Measurements from ENCODE around the gene RAP1A. TPM values are rescaled to one million over a fixed set of nuclear protein-coding genes. Genes with fewer than 3 reads are reported as not detected.
"Not testable (repeated sequence)": the region's sequence is repeated elsewhere in the genome, so short reads cannot be mapped to it uniquely, and the experiment has no call there.

The RAP1A gene
- polyA plus RNA-seq, 4 donors = 73.9 to 92.6 (median 86.1) TPM

- no peak for DNase-seq (ENCODE audit: low read depth in 4 of 4, low spot score in 3 of 4)
Observed at GRCh38 chr1:111625276-111625675, 5.7 kb downstream of the RAP1A start.

GRCh38 chr1:111628153-111628552 lies 8.6 kb downstream of the RAP1A start:
- DNase-seq (ENCODE audit: low read depth in 4 of 4, low spot score in 3 of 4) = no peak

GRCh38 chr1:111629190-111629954 lies 9.8 kb downstream of the RAP1A start:
- DNase-seq (ENCODE audit: low read depth in 4 of 4, low spot score in 3 of 4) = no peak

- DNase-seq (ENCODE audit: low read depth in 4 of 4, low spot score in 3 of 4) = no peak
Observed at GRCh38 chr1:111630567-111630966, 11.0 kb downstream of the RAP1A start.

- DNase-seq (ENCODE audit: low read depth in 4 of 4, low spot score in 3 of 4) = no peak
Observed at GRCh38 chr1:111631502-111631901, 11.9 kb downstream of the RAP1A start.

- not testable (repeated sequence) for DNase-seq (ENCODE audit: low read depth in 4 of 4, low spot score in 3 of 4)
Observed at GRCh38 chr1:111632771-111633170, 13.2 kb downstream of the RAP1A start.

GRCh38 chr1:111633736-111634247 lies 14.2 kb downstream of the RAP1A start:
- DNase-seq (ENCODE audit: low read depth in 4 of 4, low spot score in 3 of 4) = no peak

GRCh38 chr1:111635324-111636009 lies 15.9 kb downstream of the RAP1A start:
- no peak for DNase-seq (ENCODE audit: low read depth in 4 of 4, low spot score in 3 of 4)

- DNase-seq (ENCODE audit: low read depth in 4 of 4, low spot score in 3 of 4) = no peak
Observed at GRCh38 chr1:111638320-111638719, 18.7 kb downstream of the RAP1A start.

GRCh38 chr1:111639602-111640198 lies 20.1 kb downstream of the RAP1A start:
- no peak for DNase-seq (ENCODE audit: low read depth in 4 of 4, low spot score in 3 of 4)

- no peak for DNase-seq (ENCODE audit: low read depth in 4 of 4, low spot score in 3 of 4)
Observed at GRCh38 chr1:111643097-111643496, 23.5 kb downstream of the RAP1A start.

- DNase-seq (ENCODE audit: low read depth in 4 of 4, low spot score in 3 of 4) = no peak
Observed at GRCh38 chr1:111643696-111644095, 24.1 kb downstream of the RAP1A start.

- DNase-seq (ENCODE audit: low read depth in 4 of 4, low spot score in 3 of 4) = no peak
Observed at GRCh38 chr1:111644506-111644905, 24.9 kb downstream of the RAP1A start.

- no peak for DNase-seq (ENCODE audit: low read depth in 4 of 4, low spot score in 3 of 4)
Observed at GRCh38 chr1:111647736-111648135, 28.1 kb downstream of the RAP1A start.

GRCh38 chr1:111648806-111649205 lies 29.2 kb downstream of the RAP1A start:
- DNase-seq (ENCODE audit: low read depth in 4 of 4, low spot score in 3 of 4) = no peak

- no peak for DNase-seq (ENCODE audit: low read depth in 4 of 4, low spot score in 3 of 4)
Observed at GRCh38 chr1:111649227-111649626, 29.6 kb downstream of the RAP1A start.

GRCh38 chr1:111649648-111650047 lies 30.1 kb downstream of the RAP1A start:
- peak in 3 of 4 donors; percentile 14 to 36 (median 14) for DNase-seq (ENCODE audit: low read depth in 4 of 4, low spot score in 3 of 4)

- DNase-seq (ENCODE audit: low read depth in 4 of 4, low spot score in 3 of 4) = no peak
Observed at GRCh38 chr1:111653709-111654108, 34.1 kb downstream of the RAP1A start.

- no peak for DNase-seq (ENCODE audit: low read depth in 4 of 4, low spot score in 3 of 4)
Observed at GRCh38 chr1:111654839-111655238, 35.2 kb downstream of the RAP1A start.

- peak; percentile 22 to 32 (median 22) for DNase-seq (ENCODE audit: low read depth in 4 of 4, low spot score in 3 of 4)
Observed at GRCh38 chr1:111656086-111657017, 36.8 kb downstream of the RAP1A start.
